Neuronal stem cell (in vitro differentiated cells): Measurements from ENCODE around the gene MTHFD1L.

Experiments
- DNase-seq: peaks from one replicate; pipeline ENCODE4 v3.0.0-alpha.2; 2013; ENCODE audit warnings: low spot score
- H2AFZ ChIP-seq: one replicate; pipeline ENCODE4 v1.6.1; 2013; ENCODE audit warnings: mild to moderate bottlenecking, low read length, inconsistent platforms
- H2AK5ac ChIP-seq: 2 replicates; pipeline ENCODE4 v1.6.1; 2013; ENCODE audit warnings: low read depth, mild to moderate bottlenecking, inconsistent platforms, low read length, moderate library complexity, mixed read lengths
- H2BK120ac ChIP-seq: 2 replicates; pipeline ENCODE4 v1.6.1; 2013; ENCODE audit warnings: low read depth, mild to moderate bottlenecking, inconsistent platforms, low read length, moderate library complexity, mixed read lengths
- H2BK12ac ChIP-seq: one replicate; pipeline ENCODE4 v1.6.1; 2013; ENCODE audit warnings: low read length, inconsistent platforms
- H2BK15ac ChIP-seq: 2 replicates; pipeline ENCODE4 v1.6.1; 2013; ENCODE audit warnings: mild to moderate bottlenecking, low read length, inconsistent platforms, mixed read lengths
- H2BK5ac ChIP-seq: one replicate; pipeline ENCODE4 v1.6.1; 2013; ENCODE audit warnings: inconsistent platforms, mild to moderate bottlenecking, low read length, moderate library complexity
- H3K14ac ChIP-seq: one replicate; pipeline ENCODE4 v1.6.1; 2013; ENCODE audit warnings: low read length, inconsistent platforms
- H3K18ac ChIP-seq: 2 replicates; pipeline ENCODE4 v1.6.1; 2013; ENCODE audit warnings: low read length, inconsistent platforms
- H3K23ac ChIP-seq: 2 replicates; pipeline ENCODE4 v1.6.1; 2013; ENCODE audit warnings: low read depth, mild to moderate bottlenecking, mixed read lengths, low read length, inconsistent platforms; ENCODE audit not compliant: poor library complexity
- H3K27ac ChIP-seq: replicated peaks from 3 replicates; pipeline ENCODE4 v1.5.1; 2013; ENCODE audit warnings: low read length, inconsistent platforms
- H3K27me3 ChIP-seq, 3 experiments: 2 replicates each; pipeline ENCODE4 v1.6.1; 2013; ENCODE audit warnings: low read length in 3 of 3, mild to moderate bottlenecking in 2 of 3, inconsistent platforms in 1 of 3, low read depth in 1 of 3, mixed read lengths in 1 of 3, moderate library complexity in 1 of 3; ENCODE audit not compliant: control insufficient read depth in 3 of 3, insufficient read depth in 3 of 3
- H3K36me3 ChIP-seq, 2 donors: replicated peaks in 1 of 2; 2 replicates each; pipeline ENCODE4 v1.6.1; 2013; ENCODE audit warnings: low read length in 2 of 2; ENCODE audit not compliant: control insufficient read depth in 2 of 2, insufficient read depth in 2 of 2
- H3K4ac ChIP-seq: 2 replicates; pipeline ENCODE4 v1.6.1; 2013; ENCODE audit warnings: inconsistent platforms, mild to moderate bottlenecking, low read length, moderate library complexity
- H3K4me1 ChIP-seq, 2 donors: 1 replicate in 1 of 2; 2 replicates in 1 of 2; pipeline ENCODE4 v1.6.1; 2013; ENCODE audit warnings: low read length in 2 of 2, low read depth in 1 of 2; ENCODE audit not compliant: control insufficient read depth in 2 of 2, insufficient read depth in 1 of 2
- H3K4me2 ChIP-seq: one replicate; pipeline ENCODE4 v1.6.1; 2013; ENCODE audit warnings: mild to moderate bottlenecking, low read length, inconsistent platforms; ENCODE audit not compliant: insufficient read depth, poor library complexity, severe bottlenecking
- H3K4me3 ChIP-seq, 2 donors: 2 replicates each; pipeline ENCODE4 v1.5.1; 2013; ENCODE audit warnings: low read length in 2 of 2, mild to moderate bottlenecking in 2 of 2, inconsistent platforms in 1 of 2, moderate library complexity in 1 of 2
- H3K79me1 ChIP-seq: one replicate; pipeline ENCODE4 v1.6.1; 2013; ENCODE audit warnings: low read depth, mild to moderate bottlenecking, inconsistent platforms, low read length, moderate library complexity
- H3K9ac ChIP-seq: one replicate; pipeline ENCODE4 v1.6.1; 2013; ENCODE audit warnings: mild to moderate bottlenecking, low read depth, low read length, inconsistent platforms; ENCODE audit not compliant: poor library complexity
- H3K9me3 ChIP-seq, 2 donors: replicated peaks in 1 of 2; 2 replicates each; pipeline versions ENCODE3 to v1.6.1; 2013; ENCODE audit warnings: low read length in 2 of 2, mild to moderate bottlenecking in 2 of 2, inconsistent platforms in 1 of 2, low read depth in 1 of 2, mixed read lengths in 1 of 2, moderate library complexity in 1 of 2; ENCODE audit not compliant: control insufficient read depth in 2 of 2, insufficient read depth in 1 of 2
- H4K8ac ChIP-seq: one replicate; pipeline ENCODE4 v1.6.1; 2013; ENCODE audit warnings: low read depth, mild to moderate bottlenecking, inconsistent platforms, low read length, moderate library complexity
- H4K91ac ChIP-seq: one replicate; pipeline ENCODE4 v1.6.1; 2013; ENCODE audit warnings: low read length, low read depth, mild to moderate bottlenecking, inconsistent platforms; ENCODE audit not compliant: poor library complexity
- WGBS, 2 donors: extraction: QIAGEN DNeasy Blood & Tissue Kit; methylation state at CpG; one replicate each; pipeline ENCODE4 v1.1.7; 2013; ENCODE audit warnings: missing lambda C conversion rate in 2 of 2, mixed read lengths in 1 of 2; ENCODE audit not compliant: insufficient read length in 2 of 2, insufficient replicate concordance in 1 of 2; ENCODE audit errors: extremely low coverage in 2 of 2; 5-methylcytosine and 5-hydroxymethylcytosine counted together

The MTHFD1L gene

GRCh38 chr6:151143337-151143736, 277.8 kb downstream of the MTHFD1L start:
- Histone ChIP-seq H3K23ac (no peak overlapping the region), H3K9me3 (peaks cover 0 to 3% of the 10 kb centered on the region in 2 donors), H2AFZ (peak overlapping the region; percentile 61), H3K79me1 (no peaks in the 10 kb centered on the region), H2BK15ac (no peak overlapping the region), H3K9ac (no peak overlapping the region), H2BK5ac (no peak overlapping the region), H2BK12ac (no peak overlapping the region), H2BK120ac (no peak overlapping the region), H4K91ac (no peak overlapping the region), H3K4me3 (no peak overlapping the region), H2AK5ac (no peak overlapping the region), H3K4me2 (no peak overlapping the region), H3K4me1 (peaks cover 3 to 7% of the 10 kb centered on the region in 2 donors), H3K27me3 (no peaks in the 10 kb centered on the region), H3K27ac (no peak overlapping the region), H3K36me3 (no peaks in the 10 kb centered on the region), H3K4ac (no peak overlapping the region), H4K8ac (no peak overlapping the region), H3K18ac (peak overlapping the region; percentile 25), H3K14ac (no peak overlapping the region)
- WGBS, 2 donors = no CpG with 5 or more reads among the region's 4 CpGs
- no peak for DNase-seq

- H3K9ac ChIP-seq = no peak overlapping the region
- H2BK120ac ChIP-seq = no peak overlapping the region
- no peak overlapping the region for H3K4ac ChIP-seq
- H3K9me3 ChIP-seq = peaks cover 0 to 3% of the 10 kb centered on the region in 2 donors
- H2AFZ ChIP-seq = peak overlapping the region; percentile 61
- no peaks in the 10 kb centered on the region for H3K36me3 ChIP-seq
- no peak overlapping the region for H3K4me3 ChIP-seq
- no peaks in the 10 kb centered on the region for H3K27me3 ChIP-seq
- H3K4me2 ChIP-seq = no peak overlapping the region
- no peak overlapping the region for H3K18ac ChIP-seq
- H4K8ac ChIP-seq = no peak overlapping the region
- no peak for DNase-seq
- no peak overlapping the region for H2BK15ac ChIP-seq
- H3K4me1 ChIP-seq = peaks cover 3 to 7% of the 10 kb centered on the region in 2 donors
- H3K79me1 ChIP-seq = no peaks in the 10 kb centered on the region
- H4K91ac ChIP-seq = no peak overlapping the region
- no peak overlapping the region for H2AK5ac ChIP-seq
- no peak overlapping the region for H2BK12ac ChIP-seq
- H3K23ac ChIP-seq = no peak overlapping the region
- no peak overlapping the region for H2BK5ac ChIP-seq
- whole genome bisulfite sequencing, 2 donors = no CpG with 5 or more reads among the region's 6 CpGs
- H3K14ac ChIP-seq = no peak overlapping the region
- no peak overlapping the region for H3K27ac ChIP-seq
These were observed 278.3 kb downstream of the MTHFD1L start for GRCh38 chr6:151143806-151144205.

GRCh38 chr6:151147118-151147832, 281.8 kb downstream of the MTHFD1L start:
- H4K8ac ChIP-seq = no peak overlapping the region
- peaks cover 6 to 7% of the 10 kb centered on the region in 2 donors for H3K4me1 ChIP-seq
- H3K36me3 ChIP-seq = no peaks in the 10 kb centered on the region
- no peak overlapping the region for H3K23ac ChIP-seq
- H2AK5ac ChIP-seq = no peak overlapping the region
- H2BK12ac ChIP-seq = no peak overlapping the region
- H2BK15ac ChIP-seq = no peak overlapping the region
- H2BK5ac ChIP-seq = no peak overlapping the region
- no peak overlapping the region for H3K27ac ChIP-seq
- peaks cover 0 to 3% of the 10 kb centered on the region in 2 donors for H3K9me3 ChIP-seq
- no peak overlapping the region for H2AFZ ChIP-seq
- no peak overlapping the region for H3K4me2 ChIP-seq
- no CpG with 5 or more reads among the region's 14 CpGs for WGBS, 2 donors
- no peak overlapping the region for H3K4me3 ChIP-seq
- peak overlapping the region; percentile 65 for H3K18ac ChIP-seq
- no peak overlapping the region for H3K9ac ChIP-seq
- no peaks in the 10 kb centered on the region for H3K79me1 ChIP-seq
- DNase-seq = no peak
- H3K27me3 ChIP-seq = no peaks in the 10 kb centered on the region
- no peak overlapping the region for H2BK120ac ChIP-seq
- no peak overlapping the region for H3K14ac ChIP-seq
- no peak overlapping the region for H4K91ac ChIP-seq
- no peak overlapping the region for H3K4ac ChIP-seq

- H2BK15ac ChIP-seq = no peak overlapping the region
- H2AFZ ChIP-seq = no peak overlapping the region
- no peaks in the 10 kb centered on the region for H3K79me1 ChIP-seq
- H3K14ac ChIP-seq = no peak overlapping the region
- no peaks in the 10 kb centered on the region for H3K36me3 ChIP-seq
- H3K27ac ChIP-seq = no peak overlapping the region
- no peak overlapping the region for H3K9ac ChIP-seq
- H3K18ac ChIP-seq = peak overlapping the region; percentile 44
- WGBS, 2 donors = no CpG with 5 or more reads among the region's 8 CpGs
- H3K4ac ChIP-seq = no peak overlapping the region
- DNase-seq = no peak
- H2BK12ac ChIP-seq = no peak overlapping the region
- H3K4me1 ChIP-seq = peaks cover 5 to 7% of the 10 kb centered on the region in 2 donors
- H2BK5ac ChIP-seq = no peak overlapping the region
- no peak overlapping the region for H3K4me3 ChIP-seq
- no peak overlapping the region for H2AK5ac ChIP-seq
- H2BK120ac ChIP-seq = no peak overlapping the region
- no peak overlapping the region for H3K23ac ChIP-seq
- no peak overlapping the region for H4K91ac ChIP-seq
- H3K4me2 ChIP-seq = no peak overlapping the region
- H3K27me3 ChIP-seq = no peaks in the 10 kb centered on the region
- H4K8ac ChIP-seq = no peak overlapping the region
- peaks cover 0 to 3% of the 10 kb centered on the region in 2 donors for H3K9me3 ChIP-seq
These were observed 282.6 kb downstream of the MTHFD1L start for GRCh38 chr6:151148111-151148510.
